AG04450 (cell line): Measurements from ENCODE around the gene NTF4. TPM values are rescaled to one million over a fixed set of nuclear protein-coding genes. Genes with fewer than 3 reads are reported as not detected.

ENCODE experiments used
- CTCF ChIA-PET: fragments of 300-600, 350-600 bp; formaldehyde crosslinking; extraction: SDS; loops from one replicate; lab custom pipeline; 2022; ENCODE audit warnings: antibody characterized with exemption, inconsistent platforms; lab: Charles Lee
- POLR2A ChIA-PET: fragments of 350-600 bp; formaldehyde crosslinking; extraction: SDS; loops from one replicate; lab custom pipeline; 2021; ENCODE audit warnings: antibody characterized with exemption, inconsistent platforms; lab: Yijun Ruan, JAX
- DNase-seq: peaks from one replicate; pipeline ENCODE4 v3.0.0-alpha.2; 2011; ENCODE audit warnings: low read depth, low spot score
- H3K27ac ChIP-seq: one replicate; pipeline ENCODE4 v1.5.1; 2012; ENCODE audit warnings: low read depth, low read length, control low read depth
- H3K27me3 ChIP-seq: one replicate; pipeline ENCODE4 v1.6.0; 2012; ENCODE audit warnings: low read length; ENCODE audit not compliant: control insufficient read depth, insufficient read depth
- H3K4me3 ChIP-seq: 2 replicates; pipeline ENCODE4 v1.5.1; 2011; ENCODE audit warnings: mild to moderate bottlenecking, low read depth, low read length, control low read depth
- H3K9me3 ChIP-seq: 2 replicates; pipeline ENCODE4 v1.5.1; 2012; ENCODE audit warnings: low read length; ENCODE audit not compliant: control insufficient read depth, insufficient read depth
- CTCF ChIP-seq: IDR thresholded peaks from 2 replicates; pipeline ENCODE4 v1.5.1; 2011; ENCODE audit warnings: low read depth, low read length, control low read depth, inconsistent platforms
- polyA plus RNA-seq: library from polyadenylated mRNA; depleted of rRNA; stranded (reverse); fragments of >200 nt; gene quantifications from 2 replicates; pipeline ENCODE4 v1.2.3, GENCODE V29; 2011; rRNA removed
- small RNA-seq: library from RNA; depleted of rRNA; stranded (forward); fragments of <200 nt; gene quantifications from one replicate; pipeline ENCODE3, GENCODE V24; 2012; ENCODE audit warnings: low read depth; ENCODE audit not compliant: insufficient read length

The NTF4 gene
- polyA plus RNA-seq, 1 experiment: 0.09 TPM

GRCh38 chr19:49014123-49014869 is 50.3 kb downstream of the NTF4 start:
- H3K9me3 ChIP-seq: no peaks in the 10 kb centered on the region; the same call in 1 of the 2 replicates
- DNase-seq: no peak
- ChIA-PET POLR2A (no interaction called here), CTCF (interaction anchor here (1.2 to 2.3 kb wide), 2 partner anchors 14 to 21 kb away, joined by 4 to 12 read pairs; partner anchors contain the start of genes GYS1 and RUVBL2)
- no peaks in the 10 kb centered on the region for H3K27me3 ChIP-seq
- H3K27ac ChIP-seq: no peak overlapping the region
- no peak overlapping the region for H3K4me3 ChIP-seq
- TF ChIP-seq CTCF: no peak

- ChIA-PET POLR2A (no interaction called here), CTCF (interaction anchor here (1.2 kb wide), 1 partner anchor 11 kb away, joined by 4 read pairs; no protein-coding TSS in a partner anchor)
- DNase-seq: no peak
- Histone ChIP-seq H3K9me3 (no peaks in the 10 kb centered on the region; the same call in 1 of the 2 replicates), H3K4me3 (no peak overlapping the region), H3K27me3 (no peaks in the 10 kb centered on the region), H3K27ac (no peak overlapping the region)
- TF ChIP-seq CTCF: no peak
Measured at GRCh38 chr19:49011194-49011593, 53.4 kb downstream of the NTF4 start.

Small RNAs within 50 kb of the gene (small RNA-seq; reads per million reads assigned to genes)
- not detected for gene RN7SL708P

Other genes starting within 250 kb of the NTF4 start
- 2.3 and 3.6 TPM in 2 replicates for gene HSD17B14, start 228.3 kb downstream of the NTF4 start, polyA plus RNA-seq
- gene PLEKHA4, start 196.2 kb downstream of the NTF4 start, polyA plus RNA-seq: 7.1 and 11.9 TPM in 2 replicates
- gene PPP1R15A, start 192.4 kb downstream of the NTF4 start, polyA plus RNA-seq: 36.5 and 37.2 TPM in 2 replicates
- gene TULP2, start 166.1 kb downstream of the NTF4 start, polyA plus RNA-seq: 0.20 and 0.25 TPM in 2 replicates
- 123 and 130 TPM in 2 replicates for gene NUCB1, start 164.5 kb downstream of the NTF4 start, polyA plus RNA-seq
- 0.48 and 0.61 TPM in 2 replicates for gene DHDH, start 131.1 kb downstream of the NTF4 start, polyA plus RNA-seq
- 110 and 147 TPM in 2 replicates for gene BAX, start 109.9 kb downstream of the NTF4 start, polyA plus RNA-seq
- gene FTL, start 99.5 kb downstream of the NTF4 start, polyA plus RNA-seq: 3,644 and 5,326 TPM in 2 replicates
- 19.5 and 24.1 TPM in 2 replicates for gene GYS1, start 71.5 kb downstream of the NTF4 start, polyA plus RNA-seq
- gene RUVBL2, start 70.9 kb downstream of the NTF4 start, polyA plus RNA-seq: 107 and 131 TPM in 2 replicates
- gene LHB, start 47.7 kb downstream of the NTF4 start, polyA plus RNA-seq: 0.31 TPM in 1 of 2 replicates, not detected in the other
- not detected in 2 replicates for gene CGB3, start 40.5 kb downstream of the NTF4 start, polyA plus RNA-seq
- not detected in 2 replicates for gene CGB2, start 32.9 kb downstream of the NTF4 start, polyA plus RNA-seq
- gene CGB1, start 27.9 kb downstream of the NTF4 start, polyA plus RNA-seq: not detected in 2 replicates
- not detected in 2 replicates for gene CGB5, start 21.0 kb downstream of the NTF4 start, polyA plus RNA-seq
- gene CGB8, start 15.7 kb downstream of the NTF4 start, polyA plus RNA-seq: not detected in 2 replicates
- 0.42 and 0.87 TPM in 2 replicates for gene CGB7, start 7.1 kb downstream of the NTF4 start, polyA plus RNA-seq
- not detected in 2 replicates for gene KCNA7, start 7.9 kb upstream of the NTF4 start, polyA plus RNA-seq
- 117 and 149 TPM in 2 replicates for gene SNRNP70, start 20.6 kb upstream of the NTF4 start, polyA plus RNA-seq
- gene LIN7B, start 49.6 kb upstream of the NTF4 start, polyA plus RNA-seq: 4.2 and 4.9 TPM in 2 replicates
- gene C19orf73, start 54.3 kb upstream of the NTF4 start, polyA plus RNA-seq: 0.36 and 0.50 TPM in 2 replicates
- gene PPFIA3, start 54.7 kb upstream of the NTF4 start, polyA plus RNA-seq: 0.52 and 0.63 TPM in 2 replicates
- gene HRC, start 90.6 kb upstream of the NTF4 start, polyA plus RNA-seq: 0.06 TPM in 1 of 2 replicates, not detected in the other
- gene TRPM4, start 93.0 kb upstream of the NTF4 start, polyA plus RNA-seq: 4.3 and 6.3 TPM in 2 replicates